Mesenchymal stem cell (in vitro differentiated cells and primary cell): ENCODE measurements around the gene IKZF1.

ENCODE experiments used
- DNase-seq: peaks from one replicate; pipeline ENCODE4 v3.0.0-alpha.2; 2013
- H2AFZ ChIP-seq: one replicate; pipeline ENCODE4 v1.6.1; 2013; ENCODE audit warnings: low read depth, mild to moderate bottlenecking, control low read depth, inconsistent platforms, low read length, moderate library complexity
- H2AK5ac ChIP-seq: 2 replicates; pipeline ENCODE4 v1.6.1; 2013; ENCODE audit warnings: low read length, moderate library complexity, mild to moderate bottlenecking, inconsistent platforms; ENCODE audit not compliant: severe bottlenecking
- H2BK120ac ChIP-seq: one replicate; pipeline ENCODE4 v1.6.1; 2013; ENCODE audit warnings: low read depth, mild to moderate bottlenecking, inconsistent platforms, low read length, moderate library complexity
- H2BK12ac ChIP-seq, 2 experiments: one replicate each; pipeline ENCODE4 v1.6.1; 2013; ENCODE audit warnings: inconsistent platforms in 2 of 2, low read length in 2 of 2, mild to moderate bottlenecking in 2 of 2, moderate library complexity in 2 of 2, control low read depth in 1 of 2
- H2BK15ac ChIP-seq: one replicate; pipeline ENCODE4 v1.6.1; 2013; ENCODE audit warnings: mild to moderate bottlenecking, low read depth, inconsistent platforms; ENCODE audit not compliant: poor library complexity, severe bottlenecking
- H2BK5ac ChIP-seq: 2 replicates; pipeline ENCODE4 v1.6.1; 2013; ENCODE audit warnings: low read depth, mild to moderate bottlenecking, low read length, control low read depth, inconsistent platforms; ENCODE audit not compliant: poor library complexity, severe bottlenecking
- H3K14ac ChIP-seq, 2 experiments: one replicate each; pipeline ENCODE4 v1.6.1; 2013; ENCODE audit warnings: inconsistent platforms in 2 of 2, low read length in 2 of 2, control low read depth in 1 of 2, mild to moderate bottlenecking in 1 of 2, moderate library complexity in 1 of 2
- H3K18ac ChIP-seq, 2 experiments: one replicate each; pipeline ENCODE4 v1.6.1; 2013; ENCODE audit warnings: inconsistent platforms in 2 of 2, low read length in 2 of 2, control low read depth in 1 of 2, low read depth in 1 of 2, mild to moderate bottlenecking in 1 of 2
- H3K23ac ChIP-seq, 2 experiments: one replicate each; pipeline ENCODE4 v1.6.1; 2013; ENCODE audit warnings: inconsistent platforms in 2 of 2, low read length in 2 of 2, mild to moderate bottlenecking in 2 of 2, moderate library complexity in 2 of 2, control low read depth in 1 of 2
- H3K27ac ChIP-seq: 2 replicates; pipeline ENCODE4 v1.5.1; 2013; ENCODE audit warnings: mild to moderate bottlenecking, moderate library complexity, low read length, control low read depth, inconsistent platforms; ENCODE audit not compliant: poor library complexity, severe bottlenecking
- H3K27me3 ChIP-seq, 2 experiments: 2 replicates each; pipeline versions ENCODE4 v1.6.1 to v1.7.0; 2013; ENCODE audit warnings: low read length in 2 of 2, mild to moderate bottlenecking in 2 of 2, moderate library complexity in 2 of 2, control low read depth in 1 of 2, inconsistent platforms in 1 of 2; ENCODE audit not compliant: control insufficient read depth in 1 of 2, insufficient read depth in 1 of 2
- H3K36me3 ChIP-seq, 2 experiments: 2 replicates each; pipeline versions ENCODE4 v1.6.1 to v1.7.0; 2013; ENCODE audit warnings: low read length in 2 of 2, control low read depth in 1 of 2, inconsistent platforms in 1 of 2, low read depth in 1 of 2, mild to moderate bottlenecking in 1 of 2; ENCODE audit not compliant: insufficient read depth in 2 of 2, control insufficient read depth in 1 of 2
- H3K4ac ChIP-seq, 2 experiments: one replicate each; pipeline ENCODE4 v1.6.1; 2013; ENCODE audit warnings: inconsistent platforms in 2 of 2, low read length in 2 of 2, mild to moderate bottlenecking in 2 of 2, moderate library complexity in 2 of 2, control low read depth in 1 of 2, low read depth in 1 of 2
- H3K4me1 ChIP-seq: 2 replicates; pipeline ENCODE4 v1.6.1; 2013; ENCODE audit warnings: low read depth, low read length, control low read depth; ENCODE audit not compliant: control insufficient read depth, insufficient read depth
- H3K4me2 ChIP-seq: 2 replicates; pipeline ENCODE4 v1.6.1; 2013; ENCODE audit warnings: low read length, mild to moderate bottlenecking, inconsistent platforms; ENCODE audit not compliant: poor library complexity, severe bottlenecking
- H3K4me3 ChIP-seq, 2 experiments: 2 replicates each; pipeline versions ENCODE4 v1.5.1 to v1.7.0; 2013; ENCODE audit warnings: low read length in 2 of 2, mild to moderate bottlenecking in 2 of 2, control low read depth in 1 of 2, low read depth in 1 of 2; ENCODE audit not compliant: insufficient read depth in 1 of 2
- H3K79me1 ChIP-seq: replicated peaks from 2 replicates; pipeline ENCODE4 v1.6.1; 2013; ENCODE audit warnings: mild to moderate bottlenecking, control low read depth, low read length, inconsistent platforms; ENCODE audit not compliant: poor library complexity, severe bottlenecking
- H3K9ac ChIP-seq: 2 replicates; pipeline ENCODE4 v1.7.0; 2013; ENCODE audit warnings: mild to moderate bottlenecking, low read length, moderate library complexity
- H3K9me3 ChIP-seq: 2 replicates; pipeline ENCODE4 v1.7.0; 2013; ENCODE audit warnings: mild to moderate bottlenecking, low read length; ENCODE audit not compliant: control insufficient read depth
- H4K8ac ChIP-seq: one replicate; pipeline ENCODE4 v1.6.1; 2013; ENCODE audit warnings: inconsistent platforms, mild to moderate bottlenecking, low read length, moderate library complexity
- H4K91ac ChIP-seq: one replicate; pipeline ENCODE4 v1.6.1; 2013; ENCODE audit warnings: mild to moderate bottlenecking, low read length, inconsistent platforms
- WGBS: methylation state at CpG from one replicate; pipeline ENCODE4 v1.1.7; 2013; ENCODE audit warnings: mixed read lengths; 5-methylcytosine and 5-hydroxymethylcytosine counted together

Gene IKZF1

GRCh38 chr7:50317697-50318669, 13.5 kb downstream of the IKZF1 start:
- H4K91ac ChIP-seq = no peak overlapping the region
- no peak overlapping the region for H2AFZ ChIP-seq
- no peaks in the 10 kb centered on the region for H3K79me1 ChIP-seq
- no peak overlapping the region for H2BK15ac ChIP-seq
- no peak overlapping the region for H2BK120ac ChIP-seq
- no peak overlapping the region for H3K9ac ChIP-seq
- H3K14ac ChIP-seq = no peak overlapping the region
- H3K4me2 ChIP-seq = no peak overlapping the region
- H3K4ac ChIP-seq = no peak overlapping the region
- no peak overlapping the region for H4K8ac ChIP-seq
- H3K27ac ChIP-seq = no peak overlapping the region
- DNase-seq = no peak
- no peaks in the 10 kb centered on the region for H3K4me1 ChIP-seq
- H2BK12ac ChIP-seq = no peak overlapping the region
- no peak overlapping the region for H3K4me3 ChIP-seq
- H2AK5ac ChIP-seq = no peak overlapping the region
- H3K36me3 ChIP-seq = no peaks in the 10 kb centered on the region
- WGBS = 91% methylated on average over 17 of the region's 17 CpGs
- H3K23ac ChIP-seq = no peak overlapping the region
- H3K27me3 ChIP-seq = peaks cover 25 to 36% of the 10 kb centered on the region in 2 experiments
- no peak overlapping the region for H2BK5ac ChIP-seq
- no peak overlapping the region for H3K18ac ChIP-seq
- H3K9me3 ChIP-seq = no peaks in the 10 kb centered on the region

GRCh38 chr7:50321487-50322067, 17.1 kb downstream of the IKZF1 start:
- no peak overlapping the region for H3K4ac ChIP-seq
- H2BK120ac ChIP-seq = no peak overlapping the region
- no peak overlapping the region for H3K4me2 ChIP-seq
- H2BK15ac ChIP-seq = no peak overlapping the region
- no peaks in the 10 kb centered on the region for H3K79me1 ChIP-seq
- no peak overlapping the region for H2BK12ac ChIP-seq
- H4K91ac ChIP-seq = no peak overlapping the region
- no peak overlapping the region for H3K4me3 ChIP-seq
- no peak for DNase-seq
- peaks cover 12 to 23% of the 10 kb centered on the region in 2 experiments for H3K27me3 ChIP-seq
- H3K14ac ChIP-seq = no peak overlapping the region
- H3K9ac ChIP-seq = no peak overlapping the region
- no peak overlapping the region for H3K27ac ChIP-seq
- H3K36me3 ChIP-seq = no peaks in the 10 kb centered on the region
- H3K9me3 ChIP-seq = no peaks in the 10 kb centered on the region
- no peak overlapping the region for H2BK5ac ChIP-seq
- H3K18ac ChIP-seq = no peak overlapping the region
- WGBS = 86% methylated on average over 1 of the region's 6 CpGs
- no peak overlapping the region for H2AK5ac ChIP-seq
- no peak overlapping the region for H3K23ac ChIP-seq
- H3K4me1 ChIP-seq = no peaks in the 10 kb centered on the region
- H2AFZ ChIP-seq = no peak overlapping the region
- H4K8ac ChIP-seq = no peak overlapping the region

GRCh38 chr7:50324113-50324512, 19.6 kb downstream of the IKZF1 start:
- H2BK15ac ChIP-seq = no peak overlapping the region
- H3K9me3 ChIP-seq = no peaks in the 10 kb centered on the region
- no peak overlapping the region for H2AFZ ChIP-seq
- H3K36me3 ChIP-seq = no peaks in the 10 kb centered on the region
- no peak overlapping the region for H3K9ac ChIP-seq
- H2BK120ac ChIP-seq = no peak overlapping the region
- H3K79me1 ChIP-seq = no peaks in the 10 kb centered on the region
- no peak overlapping the region for H2AK5ac ChIP-seq
- no peak overlapping the region for H3K23ac ChIP-seq
- no peak overlapping the region for H4K91ac ChIP-seq
- no peak overlapping the region for H3K4me3 ChIP-seq
- H3K14ac ChIP-seq = no peak overlapping the region
- H3K18ac ChIP-seq = no peak overlapping the region
- H3K27ac ChIP-seq = no peak overlapping the region
- H2BK12ac ChIP-seq = no peak overlapping the region
- 88% methylated on average over 3 of the region's 3 CpGs for WGBS
- H4K8ac ChIP-seq = no peak overlapping the region
- no peak overlapping the region for H3K4me2 ChIP-seq
- peaks cover 18 to 22% of the 10 kb centered on the region in 2 experiments for H3K27me3 ChIP-seq
- no peak for DNase-seq
- no peak overlapping the region for H3K4ac ChIP-seq
- no peaks in the 10 kb centered on the region for H3K4me1 ChIP-seq
- no peak overlapping the region for H2BK5ac ChIP-seq

- H3K23ac ChIP-seq = no peak overlapping the region
- no peaks in the 10 kb centered on the region for H3K36me3 ChIP-seq
- H3K4me3 ChIP-seq = no peak overlapping the region
- H3K9ac ChIP-seq = no peak overlapping the region
- H2BK5ac ChIP-seq = no peak overlapping the region
- no peak overlapping the region for H3K4me2 ChIP-seq
- 90% methylated on average over 10 of the region's 10 CpGs for WGBS
- H4K91ac ChIP-seq = no peak overlapping the region
- DNase-seq = no peak
- H2BK12ac ChIP-seq = no peak overlapping the region
- H3K27ac ChIP-seq = no peak overlapping the region
- no peak overlapping the region for H2BK120ac ChIP-seq
- H2AK5ac ChIP-seq = no peak overlapping the region
- H3K14ac ChIP-seq = no peak overlapping the region
- no peaks in the 10 kb centered on the region for H3K9me3 ChIP-seq
- no peak overlapping the region for H4K8ac ChIP-seq
- H3K4ac ChIP-seq = no peak overlapping the region
- H2AFZ ChIP-seq = no peak overlapping the region
- no peaks in the 10 kb centered on the region for H3K79me1 ChIP-seq
- H3K18ac ChIP-seq = no peak overlapping the region
- H2BK15ac ChIP-seq = no peak overlapping the region
- H3K4me1 ChIP-seq = no peaks in the 10 kb centered on the region
- peaks cover 17 to 34% of the 10 kb centered on the region in 2 experiments for H3K27me3 ChIP-seq
These were observed 22.9 kb downstream of the IKZF1 start for GRCh38 chr7:50327443-50327842.
